SU-DHL-6 (cell line): ENCODE measurements around the gene DYNC1LI1.

Source experiments
- H2AFZ ChIP-seq: fragments of 200-600 bp; sonication (generic); 2 replicates; pipeline ENCODE4 v1.6.1; 2014; ENCODE audit warnings: low read depth, mild to moderate bottlenecking, moderate library complexity, mixed read lengths, antibody characterized with exemption, low read length; ENCODE audit not compliant: severe bottlenecking
- H3F3A ChIP-seq: fragments of 200-600 bp; shearing (Covaris generic); 2 replicates; pipeline ENCODE4 v1.6.0; 2016; ENCODE audit warnings: antibody characterized with exemption, mild to moderate bottlenecking; ENCODE audit not compliant: insufficient read depth
- H3K27ac ChIP-seq: fragments of 200-600 bp; sonication (generic); 2 replicates; pipeline ENCODE4 v1.5.1; 2016; ENCODE audit warnings: low read depth, mild to moderate bottlenecking, low read length, moderate library complexity, mixed read lengths
- H3K27me3 ChIP-seq: fragments of 200-600 bp; sonication (generic), shearing (Covaris generic); 2 replicates; pipeline ENCODE4 v1.6.0; 2014; ENCODE audit warnings: mild to moderate bottlenecking, low read length
- H3K36me3 ChIP-seq: fragments of 200-600 bp; sonication (generic); 2 replicates; pipeline ENCODE4 v1.6.1; 2014; ENCODE audit warnings: mild to moderate bottlenecking, low read length, mixed read lengths
- H3K4me2 ChIP-seq: fragments of 300-600, 200-600 bp; shearing (Covaris generic), sonication (generic); 2 replicates; pipeline ENCODE4 v1.6.0; 2014; ENCODE audit warnings: low read length, low read depth, mild to moderate bottlenecking; ENCODE audit not compliant: poor library complexity, severe bottlenecking
- H3K4me3 ChIP-seq: fragments of 200-600 bp; sonication (generic); 2 replicates; pipeline ENCODE4 v1.5.1; 2014; ENCODE audit warnings: antibody characterized with exemption, low read length, mild to moderate bottlenecking, mixed read lengths; ENCODE audit not compliant: insufficient read depth, poor library complexity, severe bottlenecking
- H3K79me2 ChIP-seq: fragments of 200-600 bp; sonication (generic); 2 replicates; pipeline ENCODE4 v1.6.1; 2014; ENCODE audit warnings: mild to moderate bottlenecking, low read length, moderate library complexity; ENCODE audit not compliant: insufficient read depth
- H3K9ac ChIP-seq: fragments of 200-600 bp; sonication (generic); 2 replicates; pipeline ENCODE4 v1.7.0; 2014; ENCODE audit warnings: mild to moderate bottlenecking, low read length
- H3K9me2 ChIP-seq: fragments of 200-600 bp; sonication (generic); replicated peaks from 2 replicates; pipeline ENCODE4 v1.6.1; 2014; ENCODE audit warnings: low read length; ENCODE audit not compliant: insufficient read depth
- H3K9me3 ChIP-seq: fragments of 200-600 bp; sonication (generic); 2 replicates; pipeline ENCODE4 v1.6.1; 2014; ENCODE audit warnings: low read length, mixed read lengths; ENCODE audit not compliant: insufficient read depth
- H4K20me1 ChIP-seq: fragments of 200-600 bp; sonication (generic); 2 replicates; pipeline ENCODE4 v1.6.1; 2014; ENCODE audit warnings: low read depth, mild to moderate bottlenecking, antibody characterized with exemption, low read length, moderate library complexity, mixed read lengths
- CTCF ChIP-seq: fragments of 200-600 bp; sonication (generic); IDR thresholded peaks from one replicate; pipeline ENCODE4 v1.5.1; 2017; ENCODE audit warnings: antibody characterized with exemption, mild to moderate bottlenecking, low read length, moderate library complexity; ENCODE audit not compliant: insufficient read depth, poor library complexity, severe bottlenecking
- EZH2phosphoT487 ChIP-seq: fragments of 200-600 bp; sonication (generic), shearing (Covaris generic); conservative IDR thresholded peaks from 2 replicates; pipeline ENCODE4 v1.6.1; 2018; ENCODE audit warnings: mild to moderate bottlenecking, antibody characterized with exemption, low read length, moderate library complexity, mixed read lengths

DYNC1LI1 gene

GRCh38 chr3:32564195-32564594, 6.5 kb downstream of the DYNC1LI1 start:
- Histone ChIP-seq H3K4me3 (no peak overlapping the region), H3K79me2 (peaks cover 92% of the 10 kb centered on the region), H3K9me2 (no peaks in the 10 kb centered on the region), H3K36me3 (peaks cover 6% of the 10 kb centered on the region; the same call in 1 of the 2 replicates), H3K4me2 (no peak overlapping the region), H3K27ac (no peak overlapping the region), H3K9ac (no peak overlapping the region), H3K27me3 (no peaks in the 10 kb centered on the region), H4K20me1 (0 out of 2 replicates have a peak, but pooled peaks cover 3% of the 10 kb centered on the region), H2AFZ (no peak overlapping the region), H3F3A (peaks cover 4% of the 10 kb centered on the region; the same call in 1 of the 2 replicates), H3K9me3 (no peaks in the 10 kb centered on the region)
- TF ChIP-seq EZH2phosphoT487 (no peak), CTCF (no peak)

GRCh38 chr3:32562640-32563039, 8.0 kb downstream of the DYNC1LI1 start:
- Histone ChIP-seq H3K4me2 (no peak overlapping the region), H3K9me3 (no peaks in the 10 kb centered on the region), H3K36me3 (peaks cover 6% of the 10 kb centered on the region; the same call in 1 of the 2 replicates)

GRCh38 chr3:32557640-32558352, 12.9 kb downstream of the DYNC1LI1 start:
- TF ChIP-seq EZH2phosphoT487 (no peak), CTCF (no peak)
- Histone ChIP-seq H3K79me2 (peaks cover 88% of the 10 kb centered on the region), H4K20me1 (no peaks in the 10 kb centered on the region)

More at GRCh38 chr3:32562640-32563039, 8.0 kb downstream of the DYNC1LI1 start:
- Histone ChIP-seq H4K20me1 (no peaks in the 10 kb centered on the region), H2AFZ (no peak overlapping the region), H3K27me3 (no peaks in the 10 kb centered on the region), H3K4me3 (no peak overlapping the region), H3K79me2 (peaks cover 90% of the 10 kb centered on the region), H3K27ac (no peak overlapping the region), H3F3A (peaks cover 4% of the 10 kb centered on the region; the same call in 1 of the 2 replicates), H3K9me2 (no peaks in the 10 kb centered on the region), H3K9ac (no peak overlapping the region)
- TF ChIP-seq EZH2phosphoT487 (no peak), CTCF (no peak)

More at GRCh38 chr3:32557640-32558352, 12.9 kb downstream of the DYNC1LI1 start:
- Histone ChIP-seq H3K36me3 (no peaks in the 10 kb centered on the region; the same call in 1 of the 2 replicates), H3K9me2 (no peaks in the 10 kb centered on the region), H3K27ac (no peak overlapping the region), H3F3A (no peaks in the 10 kb centered on the region), H2AFZ (no peak overlapping the region), H3K9me3 (no peaks in the 10 kb centered on the region), H3K9ac (no peak overlapping the region), H3K27me3 (no peaks in the 10 kb centered on the region), H3K4me2 (no peak overlapping the region), H3K4me3 (no peak overlapping the region)
